Esophagus muscularis mucosa (tissue), 3 donors: ENCODE results near the gene LRP6.

Experiments used
- CTCF ChIP-seq, 3 experiments: fragments of 200-600 bp in 2 of 3; fragments of 450-650 bp in 1 of 3; sonication (generic) in 2 of 3; IDR thresholded peaks; one replicate each; pipeline ENCODE4 v1.5.1; 2017 to 2019; ENCODE audit warnings: antibody characterized with exemption in 3 of 3, mild to moderate bottlenecking in 2 of 3, moderate library complexity in 1 of 3
- POLR2AphosphoS5 ChIP-seq, 2 donors: sonication (generic); formaldehyde crosslinking; IDR thresholded peaks; one replicate each; pipeline ENCODE4 v1.6.1; 2017; ENCODE audit warnings: antibody characterized with exemption in 2 of 2

- TF ChIP-seq CTCF (IDR thresholded peaks at IDR 0.05) (no peak), POLR2AphosphoS5 (IDR thresholded peaks at IDR 0.05) (no peak)
Observed at GRCh38 chr12:12297201-12297830, 30.5 kb upstream of the LRP6 start.
